Esophagus muscularis mucosa (tissue), 4 donors: ENCODE results near the gene AHI1. TPM values are rescaled to one million over a fixed set of nuclear protein-coding genes. Genes with fewer than 3 reads are reported as not detected.

Experiments
- DNase-seq: peaks from one replicate; pipeline ENCODE4 v3.0.0-alpha.2; 2017; ENCODE audit errors: extremely low spot score
- H3K27ac ChIP-seq, 4 donors: fragments of 200-600 bp; sonication (generic); replicated peaks in 1 of 4; 1 replicate in 3 of 4; 2 replicates in 1 of 4; pipeline ENCODE4 v1.5.1; 2016 to 2019; ENCODE audit warnings: mild to moderate bottlenecking in 1 of 4
- H3K27me3 ChIP-seq, 4 donors: fragments of 200-600 bp; sonication (generic); one replicate each; pipeline versions ENCODE4 v1.5.1 to v1.6.0; 2016 to 2019
- H3K36me3 ChIP-seq, 4 donors: fragments of 200-600 bp; sonication (generic); one replicate each; pipeline ENCODE4 v1.5.1; 2016 to 2019
- H3K4me1 ChIP-seq, 4 donors: fragments of 200-600 bp; sonication (generic); one replicate each; pipeline ENCODE4 v1.5.1; 2016 to 2019
- H3K4me3 ChIP-seq, 4 donors: fragments of 200-600 bp; sonication (generic); 1 replicate in 2 of 4; 2 replicates in 2 of 4; pipeline ENCODE4 v1.5.1; 2016 to 2019; ENCODE audit warnings: mild to moderate bottlenecking in 4 of 4, moderate library complexity in 1 of 4
- H3K9me3 ChIP-seq, 4 donors: fragments of 200-600 bp; sonication (generic); 1 replicate in 3 of 4; 2 replicates in 1 of 4; pipeline ENCODE4 v1.5.1; 2016 to 2019
- EP300 ChIP-seq: sonication (generic); formaldehyde crosslinking; IDR thresholded peaks from one replicate; pipeline ENCODE4 v1.6.1; 2017; ENCODE audit warnings: antibody characterized with exemption
- POLR2A ChIP-seq: fragments of 450-650 bp; IDR thresholded peaks from one replicate; pipeline ENCODE4 v1.6.1; 2017; ENCODE audit warnings: antibody characterized with exemption, moderate library complexity, mild to moderate bottlenecking, low read depth
- POLR2AphosphoS5 ChIP-seq, 2 donors: sonication (generic); formaldehyde crosslinking; IDR thresholded peaks; one replicate each; pipeline ENCODE4 v1.6.1; 2017; ENCODE audit warnings: antibody characterized with exemption in 2 of 2
- WGBS: methylation state at CpG from one replicate; pipeline ENCODE4 v1.1.5; 2018; 5-methylcytosine and 5-hydroxymethylcytosine counted together
- intact Hi-C: fragments of 100-400 bp; cut with DNase I; formaldehyde crosslinking; loops from one replicate; pipeline ENCODE4 v1.15.1; 2023
- total RNA-seq, 4 donors: library from RNA; depleted of rRNA; stranded (reverse); fragments of >200 nt; gene quantifications; one replicate each; pipeline versions ENCODE4 v1.1.0 to v1.2.1, GENCODE V29; 2016
- TF ChIP-seq, protein P1 (sequence below), 3 experiments: fragments of 200-600 bp in 2 of 3; fragments of 450-650 bp in 1 of 3; sonication (generic) in 2 of 3; IDR thresholded peaks; one replicate each; pipeline ENCODE4 v1.5.1; 2017 to 2019; ENCODE audit warnings: antibody characterized with exemption in 3 of 3, mild to moderate bottlenecking in 2 of 3, moderate library complexity in 1 of 3

AHI1 gene
- total RNA-seq, 4 donors from 2014 or later = 11.4 to 28.7 (median 16.2) TPM

DNA sequence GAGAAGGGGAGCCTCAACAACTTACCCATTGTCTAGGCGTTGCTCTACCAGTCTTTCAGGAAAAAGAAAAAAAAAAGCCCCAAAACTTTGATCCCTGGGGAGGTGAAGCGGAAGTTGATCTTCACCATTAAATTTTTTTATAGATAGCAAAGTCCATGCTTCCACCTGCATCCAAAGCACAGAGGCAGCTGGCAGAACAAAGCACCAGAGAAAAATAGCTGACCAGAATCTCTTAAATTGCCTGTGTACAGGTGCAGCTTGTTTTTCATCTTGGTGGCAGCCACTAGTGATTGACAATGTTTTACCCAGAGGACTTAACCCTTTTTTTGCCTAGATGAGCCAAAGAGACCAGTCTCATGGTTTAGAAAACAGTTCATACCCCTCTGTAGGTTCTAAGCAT is 230.5 kb downstream of the AHI1 start:
- Histone ChIP-seq H3K27me3 (no peaks in the 10 kb centered on the region), H3K9me3 (no peaks in the 10 kb centered on the region), H3K4me1 (no peaks in the 10 kb centered on the region), H3K36me3 (no peaks in the 10 kb centered on the region), H3K27ac (no peak overlapping the region), H3K4me3 (no peak overlapping the region)
- TF ChIP-seq, protein P1, sequence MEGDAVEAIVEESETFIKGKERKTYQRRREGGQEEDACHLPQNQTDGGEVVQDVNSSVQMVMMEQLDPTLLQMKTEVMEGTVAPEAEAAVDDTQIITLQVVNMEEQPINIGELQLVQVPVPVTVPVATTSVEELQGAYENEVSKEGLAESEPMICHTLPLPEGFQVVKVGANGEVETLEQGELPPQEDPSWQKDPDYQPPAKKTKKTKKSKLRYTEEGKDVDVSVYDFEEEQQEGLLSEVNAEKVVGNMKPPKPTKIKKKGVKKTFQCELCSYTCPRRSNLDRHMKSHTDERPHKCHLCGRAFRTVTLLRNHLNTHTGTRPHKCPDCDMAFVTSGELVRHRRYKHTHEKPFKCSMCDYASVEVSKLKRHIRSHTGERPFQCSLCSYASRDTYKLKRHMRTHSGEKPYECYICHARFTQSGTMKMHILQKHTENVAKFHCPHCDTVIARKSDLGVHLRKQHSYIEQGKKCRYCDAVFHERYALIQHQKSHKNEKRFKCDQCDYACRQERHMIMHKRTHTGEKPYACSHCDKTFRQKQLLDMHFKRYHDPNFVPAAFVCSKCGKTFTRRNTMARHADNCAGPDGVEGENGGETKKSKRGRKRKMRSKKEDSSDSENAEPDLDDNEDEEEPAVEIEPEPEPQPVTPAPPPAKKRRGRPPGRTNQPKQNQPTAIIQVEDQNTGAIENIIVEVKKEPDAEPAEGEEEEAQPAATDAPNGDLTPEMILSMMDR (IDR thresholded peaks at IDR 0.05) = no peak
- no peak for TF ChIP-seq POLR2AphosphoS5 (IDR thresholded peaks at IDR 0.05)
- TF ChIP-seq POLR2A = no peak
- TF ChIP-seq EP300 = no peak
- 85% methylated on average over 2 of the region's 2 CpGs for WGBS
- intact Hi-C loops = no loop called here
- no peak for DNase-seq

DNA sequence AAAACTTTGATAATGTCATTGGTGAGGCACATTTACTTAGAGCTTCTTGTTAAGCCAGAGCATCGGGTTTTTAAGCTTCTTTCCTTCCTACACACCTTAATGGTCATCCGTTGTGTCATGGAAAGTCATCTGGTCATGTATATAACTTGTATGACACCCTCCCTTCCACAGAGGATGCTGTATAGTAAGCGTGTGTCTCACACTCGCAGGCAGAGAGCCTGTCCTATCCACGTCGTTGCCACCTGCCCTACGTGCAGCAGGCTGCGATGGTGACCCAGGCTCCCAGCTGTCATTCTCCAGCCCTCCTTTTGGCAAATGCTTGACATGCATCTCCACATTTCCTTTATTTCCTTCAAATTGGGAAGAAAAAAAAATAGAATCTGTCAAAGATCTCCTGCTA is 230.9 kb downstream of the AHI1 start:
- no peak for TF ChIP-seq EP300
- TF ChIP-seq POLR2A = no peak
- no peak for TF ChIP-seq POLR2AphosphoS5 (IDR thresholded peaks at IDR 0.05)
- TF ChIP-seq, protein P1 (IDR thresholded peaks at IDR 0.05) = no peak
- no peaks in the 10 kb centered on the region for H3K4me1 ChIP-seq
- intact Hi-C loops = no loop called here
- no peak overlapping the region for H3K4me3 ChIP-seq
- 84% methylated on average over 8 of the region's 8 CpGs for WGBS
- no peak for DNase-seq
- no peak overlapping the region for H3K27ac ChIP-seq
- H3K9me3 ChIP-seq = no peaks in the 10 kb centered on the region
- H3K36me3 ChIP-seq = no peaks in the 10 kb centered on the region
- no peaks in the 10 kb centered on the region for H3K27me3 ChIP-seq

DNA sequence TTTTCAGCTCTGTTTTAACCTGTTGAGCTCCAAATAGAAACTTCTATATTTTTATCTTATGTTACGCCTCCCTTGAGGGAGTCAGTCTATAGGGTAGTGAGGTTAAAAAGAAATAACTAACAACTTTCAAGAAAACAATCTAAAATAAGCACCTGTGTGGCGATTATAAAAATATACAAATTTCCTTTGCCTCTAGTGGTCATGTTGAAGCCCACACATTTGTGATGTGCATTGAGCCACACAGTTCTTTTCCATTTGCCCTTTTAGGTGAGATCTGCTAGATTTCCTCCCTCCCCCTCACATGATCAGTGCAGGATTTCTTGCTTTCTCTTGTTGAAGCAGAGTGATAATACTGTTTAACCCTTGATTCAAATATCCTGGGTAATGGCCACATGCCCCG is 232.3 kb downstream of the AHI1 start:
- Histone ChIP-seq H3K36me3 (no peaks in the 10 kb centered on the region), H3K4me3 (no peak overlapping the region), H3K27ac (no peak overlapping the region), H3K9me3 (no peaks in the 10 kb centered on the region), H3K27me3 (peaks cover 0 to 3% (median 1%) of the 10 kb centered on the region in 4 donors), H3K4me1 (no peaks in the 10 kb centered on the region)
- intact Hi-C loops = no loop called here
- WGBS = 94% methylated on average over 3 of the region's 3 CpGs
- TF ChIP-seq POLR2A (no peak), EP300 (no peak), POLR2AphosphoS5 (IDR thresholded peaks at IDR 0.05) (no peak)
- TF ChIP-seq, protein P1 (IDR thresholded peaks at IDR 0.05) = no peak
- DNase-seq = no peak

DNA sequence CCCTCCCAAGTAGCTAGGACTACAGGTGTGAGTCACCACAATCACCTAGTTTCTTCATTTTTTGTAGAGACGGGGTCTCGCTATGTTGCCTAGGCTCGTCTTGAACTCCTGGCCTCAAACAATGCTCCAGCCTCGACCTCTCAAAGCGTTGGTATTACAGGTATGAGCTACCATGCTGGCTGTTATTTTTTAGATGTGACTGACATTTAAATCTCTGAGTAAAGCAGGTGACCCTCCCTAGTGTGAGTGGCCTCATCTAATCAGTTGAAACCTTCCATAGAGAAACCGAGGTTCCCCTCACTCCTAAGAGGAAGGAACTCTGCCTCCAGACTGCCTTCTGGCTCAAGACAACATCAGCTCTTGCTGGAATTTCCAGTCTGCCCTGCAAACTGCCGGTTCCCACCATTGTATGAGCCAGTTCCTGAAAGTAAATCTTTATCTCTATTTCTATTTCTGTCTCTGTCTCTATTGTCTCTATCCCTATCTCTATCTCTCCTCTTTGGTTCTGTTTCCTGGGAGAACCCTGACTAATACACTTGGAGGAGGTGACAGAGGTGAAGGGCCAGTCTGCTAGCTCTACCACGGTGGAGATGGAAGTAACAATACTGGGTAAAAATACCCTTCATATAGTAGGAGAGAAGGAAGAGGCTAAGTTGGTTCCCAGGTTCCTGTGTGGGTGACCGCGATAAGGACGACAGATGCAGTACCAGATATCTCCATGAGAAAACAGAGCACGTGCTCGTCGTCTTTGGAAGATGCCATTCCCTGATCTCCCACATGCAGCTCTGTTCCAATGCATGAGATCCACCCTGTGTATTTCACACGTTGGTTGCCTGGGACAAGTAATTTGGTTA is 235.4 kb downstream of the AHI1 start:
- DNase-seq = no peak
- WGBS = 87% methylated on average over 15 of the region's 15 CpGs
- Histone ChIP-seq H3K27ac (no peak overlapping the region), H3K36me3 (no peaks in the 10 kb centered on the region), H3K4me1 (no peaks in the 10 kb centered on the region), H3K4me3 (no peak overlapping the region), H3K27me3 (peaks cover 0 to 4% (median 1%) of the 10 kb centered on the region in 4 donors), H3K9me3 (no peaks in the 10 kb centered on the region)
- intact Hi-C loops = no loop called here
- TF ChIP-seq, protein P1 (IDR thresholded peaks at IDR 0.05) = no peak
- TF ChIP-seq POLR2AphosphoS5 (IDR thresholded peaks at IDR 0.05) = no peak
- TF ChIP-seq POLR2A = no peak
- TF ChIP-seq EP300 = no peak
